ENCODE data around the gene CHEK2.
A peak's percentile ranks its signal among the peaks of the same experiment; 100 is the strongest.
"Not testable (repeated sequence)": the region's sequence is repeated elsewhere in the genome, so short reads cannot be mapped to it uniquely, and the experiment has no call there.

The CHEK2 gene

GRCh38 chr22:28741200-28741784 lies 328 bp downstream of the CHEK2 start:
- DNase-seq: peak in 1 of 2 experiments; percentile 8

- not testable (repeated sequence) for DNase-seq
Observed at GRCh38 chr22:28738876-28739275, 2.7 kb downstream of the CHEK2 start.

GRCh38 chr22:28737701-28738100 lies 3.9 kb downstream of the CHEK2 start:
- no peak for DNase-seq

- DNase-seq: no peak
Observed at GRCh38 chr22:28736301-28737155, 5.1 kb downstream of the CHEK2 start.

GRCh38 chr22:28734393-28734792 lies 7.2 kb downstream of the CHEK2 start:
- no peak for DNase-seq

- no peak for DNase-seq
Observed at GRCh38 chr22:28730179-28730578, 11.4 kb downstream of the CHEK2 start.

GRCh38 chr22:28728621-28729313 lies 12.9 kb downstream of the CHEK2 start:
- DNase-seq: no peak

GRCh38 chr22:28728002-28728401 lies 13.6 kb downstream of the CHEK2 start:
- no peak for DNase-seq

GRCh38 chr22:28718044-28718443 lies 23.6 kb downstream of the CHEK2 start:
- DNase-seq: no peak

GRCh38 chr22:28716686-28717085 lies 24.9 kb downstream of the CHEK2 start:
- no peak for DNase-seq

GRCh38 chr22:28715611-28716010 lies 26.0 kb downstream of the CHEK2 start:
- DNase-seq: no peak

- no peak for DNase-seq
Observed at GRCh38 chr22:28714043-28714628, 27.5 kb downstream of the CHEK2 start.

GRCh38 chr22:28711820-28712777 lies 29.5 kb downstream of the CHEK2 start:
- DNase-seq: no peak

- DNase-seq: no peak
Observed at GRCh38 chr22:28711341-28711740, 30.3 kb downstream of the CHEK2 start.

- no peak for DNase-seq
Observed at GRCh38 chr22:28710576-28711191, 30.9 kb downstream of the CHEK2 start.

GRCh38 chr22:28710107-28710506 lies 31.5 kb downstream of the CHEK2 start:
- no peak for DNase-seq

- no peak for DNase-seq
Observed at GRCh38 chr22:28706845-28707244, 34.8 kb downstream of the CHEK2 start.

- DNase-seq: no peak
Observed at GRCh38 chr22:28703436-28703835, 38.2 kb downstream of the CHEK2 start.

- no peak for DNase-seq
Observed at GRCh38 chr22:28702891-28703290, 38.7 kb downstream of the CHEK2 start.

GRCh38 chr22:28693041-28693760 lies 48.4 kb downstream of the CHEK2 start:
- DNase-seq: not testable (repeated sequence)

- not testable (repeated sequence) for DNase-seq
Observed at GRCh38 chr22:28689796-28690195, 51.8 kb downstream of the CHEK2 start.
